Left ventricle myocardium inferior (tissue), 1 donor: Measurements from ENCODE around the gene PHTF1. TPM values are rescaled to one million over a fixed set of nuclear protein-coding genes. Genes with fewer than 3 reads are reported as not detected.
"Not testable (repeated sequence)": the region's sequence is repeated elsewhere in the genome, so short reads cannot be mapped to it uniquely, and the experiment has no call there.

Experiments
- DNase-seq: peaks from one replicate; pipeline ENCODE4 v3.0.0-alpha.2; 2020
- H3K27ac ChIP-seq: fragments of 200-600 bp; replicated peaks from 2 replicates; pipeline ENCODE4 v1.8.0; 2021
- H3K27me3 ChIP-seq: fragments of 200-600 bp; 2 replicates; pipeline ENCODE4 v1.8.0; 2021; ENCODE audit warnings: low read depth
- H3K36me3 ChIP-seq: fragments of 200-600 bp; 2 replicates; pipeline ENCODE4 v1.8.0; 2021
- H3K4me1 ChIP-seq: fragments of 200-600 bp; 2 replicates; pipeline ENCODE4 v1.8.0; 2021
- H3K4me3 ChIP-seq: fragments of 200-600 bp; 2 replicates; pipeline ENCODE4 v1.8.0; 2021; ENCODE audit warnings: mild to moderate bottlenecking, moderate library complexity
- H3K9me3 ChIP-seq: fragments of 200-600 bp; replicated peaks from 2 replicates; pipeline ENCODE4 v1.8.0; 2021
- intact Hi-C: fragments of 100-400 bp; cut with micrococcal nuclease; formaldehyde crosslinking; loops from one replicate; pipeline ENCODE4 v1.11.0; 2022
- total RNA-seq: library from RNA; stranded (reverse); fragmentation: NEBNext Ultra II Directional; extraction: Animal tissue kit (Norgen Biotek cat#: 25700); gene quantifications from one replicate; pipeline ENCODE4 v1.2.1, GENCODE V29; 2021
- TF ChIP-seq, protein P1 (sequence below): fragments of 200-600 bp; IDR thresholded peaks from 2 replicates; pipeline ENCODE4 v1.8.0; 2021; ENCODE audit warnings: antibody characterized with exemption, mild to moderate bottlenecking, borderline replicate concordance
- donor health status: DM: no; HTN: yes; CAD: no; lungs with severe emphysema.

PHTF1 gene
- total RNA-seq, 1 donor from 2014 or later, result 10.7 TPM

GRCh38 chr1:113734357-113735055 is 24.8 kb downstream of the PHTF1 start:
- no peak overlapping the region for H3K4me3 ChIP-seq
- DNase-seq, result no peak
- H3K27me3 ChIP-seq, result no peaks in the 10 kb centered on the region
- H3K9me3 ChIP-seq, result no peaks in the 10 kb centered on the region
- TF ChIP-seq, protein P1, sequence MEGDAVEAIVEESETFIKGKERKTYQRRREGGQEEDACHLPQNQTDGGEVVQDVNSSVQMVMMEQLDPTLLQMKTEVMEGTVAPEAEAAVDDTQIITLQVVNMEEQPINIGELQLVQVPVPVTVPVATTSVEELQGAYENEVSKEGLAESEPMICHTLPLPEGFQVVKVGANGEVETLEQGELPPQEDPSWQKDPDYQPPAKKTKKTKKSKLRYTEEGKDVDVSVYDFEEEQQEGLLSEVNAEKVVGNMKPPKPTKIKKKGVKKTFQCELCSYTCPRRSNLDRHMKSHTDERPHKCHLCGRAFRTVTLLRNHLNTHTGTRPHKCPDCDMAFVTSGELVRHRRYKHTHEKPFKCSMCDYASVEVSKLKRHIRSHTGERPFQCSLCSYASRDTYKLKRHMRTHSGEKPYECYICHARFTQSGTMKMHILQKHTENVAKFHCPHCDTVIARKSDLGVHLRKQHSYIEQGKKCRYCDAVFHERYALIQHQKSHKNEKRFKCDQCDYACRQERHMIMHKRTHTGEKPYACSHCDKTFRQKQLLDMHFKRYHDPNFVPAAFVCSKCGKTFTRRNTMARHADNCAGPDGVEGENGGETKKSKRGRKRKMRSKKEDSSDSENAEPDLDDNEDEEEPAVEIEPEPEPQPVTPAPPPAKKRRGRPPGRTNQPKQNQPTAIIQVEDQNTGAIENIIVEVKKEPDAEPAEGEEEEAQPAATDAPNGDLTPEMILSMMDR, result no peak
- H3K4me1 ChIP-seq, result no peaks in the 10 kb centered on the region
- H3K36me3 ChIP-seq, result peaks cover 56% of the 10 kb centered on the region
- no peak overlapping the region for H3K27ac ChIP-seq
- intact Hi-C loops, result no loop called here

- no peak for DNase-seq
- intact Hi-C loops, result no loop called here
- Histone ChIP-seq H3K36me3 (peaks cover 57% of the 10 kb centered on the region), H3K9me3 (no peaks in the 10 kb centered on the region), H3K27me3 (no peaks in the 10 kb centered on the region), H3K4me3 (no peak overlapping the region), H3K4me1 (no peaks in the 10 kb centered on the region), H3K27ac (no peak overlapping the region)
- TF ChIP-seq, protein P1, result no peak
Observed at GRCh38 chr1:113732802-113733201, 26.5 kb downstream of the PHTF1 start.

DNA sequence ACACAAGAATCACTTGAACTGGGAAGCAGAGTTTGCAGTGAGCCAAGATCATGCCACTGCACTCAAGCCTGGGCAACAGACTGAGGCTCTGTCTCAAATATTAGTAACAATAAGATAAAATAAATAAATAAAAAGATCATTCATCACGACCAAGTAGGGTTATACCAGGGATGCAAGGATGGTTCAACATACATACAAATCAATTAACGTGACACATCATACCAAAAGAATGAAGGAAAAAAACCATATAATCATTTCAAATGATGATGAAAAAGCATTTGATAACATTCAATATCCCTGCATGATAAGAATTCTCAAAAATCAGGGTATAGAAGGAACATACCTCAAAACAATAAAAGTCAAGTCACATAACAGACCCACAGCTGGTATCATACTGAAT is 38.3 kb downstream of the PHTF1 start:
- H3K4me3 ChIP-seq, result no peak overlapping the region
- no peak for DNase-seq
- H3K9me3 ChIP-seq, result no peaks in the 10 kb centered on the region
- TF ChIP-seq, protein P1, result no peak
- intact Hi-C loops, result no loop called here
- no peaks in the 10 kb centered on the region for H3K4me1 ChIP-seq
- H3K27me3 ChIP-seq, result no peaks in the 10 kb centered on the region
- no peak overlapping the region for H3K27ac ChIP-seq
- H3K36me3 ChIP-seq, result peaks cover 71% of the 10 kb centered on the region

DNA sequence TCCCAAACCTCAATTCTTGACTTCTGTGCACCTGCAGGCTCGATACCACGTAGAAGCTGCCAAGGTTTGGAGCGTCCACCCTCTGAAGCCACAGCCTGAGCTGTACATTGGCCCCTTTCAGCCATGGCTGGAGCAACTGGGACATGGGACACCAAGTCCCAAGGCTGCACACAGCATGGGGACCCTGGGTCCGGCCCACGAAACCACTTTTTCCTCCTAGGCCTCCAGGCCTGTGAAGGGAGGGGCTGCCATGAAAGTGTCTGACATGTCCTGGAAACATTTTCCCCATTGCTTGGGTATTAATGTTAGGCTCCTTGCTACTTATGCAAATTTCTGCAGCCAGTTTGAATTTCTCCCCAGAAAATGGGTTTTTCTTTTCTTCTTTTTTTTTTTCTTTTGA is 40.7 kb downstream of the PHTF1 start:
- not testable (repeated sequence) for H3K4me3 ChIP-seq, H3K27me3 ChIP-seq
- H3K36me3 ChIP-seq, result peaks cover 52% of the 10 kb centered on the region

GRCh38 chr1:113717506-113717905 is 41.8 kb downstream of the PHTF1 start:
- H3K9me3 ChIP-seq, intact Hi-C loops, H3K27me3 ChIP-seq, H3K27ac ChIP-seq, H3K4me1 ChIP-seq, DNase-seq, H3K4me3 ChIP-seq: not testable (repeated sequence)
- peaks cover 54% of the 10 kb centered on the region for H3K36me3 ChIP-seq

More for the DNA sequence above, 40.7 kb downstream of the PHTF1 start:
- H3K27ac ChIP-seq, H3K9me3 ChIP-seq, DNase-seq, intact Hi-C loops, H3K4me1 ChIP-seq: not testable (repeated sequence)

GRCh38 chr1:113714606-113715269 is 44.5 kb downstream of the PHTF1 start:
- H3K9me3 ChIP-seq, result no peaks in the 10 kb centered on the region
- intact Hi-C loops, result no loop called here

More at GRCh38 chr1:113714606-113715269, 44.5 kb downstream of the PHTF1 start:
- DNase-seq, result no peak
- H3K4me3 ChIP-seq, result no peak overlapping the region
- TF ChIP-seq, protein P1, result no peak
- no peaks in the 10 kb centered on the region for H3K4me1 ChIP-seq
- no peaks in the 10 kb centered on the region for H3K27me3 ChIP-seq
- peaks cover 50% of the 10 kb centered on the region for H3K36me3 ChIP-seq
- no peak overlapping the region for H3K27ac ChIP-seq
